Large intestine (tissue), 3 donors: ENCODE results near the gene NOL4L. TPM values are rescaled to one million over a fixed set of nuclear protein-coding genes. Genes with fewer than 3 reads are reported as not detected.

Experiments used
- DNase-seq, 2 donors: peaks; one replicate each; pipeline versions ENCODE4 v3.0.0 to v3.0.0-alpha.2; 2013
- H3K27ac ChIP-seq: one replicate; pipeline ENCODE4 v1.5.1; 2013; ENCODE audit warnings: low read length
- H3K27me3 ChIP-seq: 2 replicates; pipeline ENCODE4 v1.6.1; 2013; ENCODE audit warnings: low read length; ENCODE audit not compliant: control insufficient read depth, insufficient read depth
- H3K36me3 ChIP-seq: 2 replicates; pipeline ENCODE4 v1.6.1; 2013; ENCODE audit warnings: low read length; ENCODE audit not compliant: control insufficient read depth, insufficient read depth
- H3K4me1 ChIP-seq: one replicate; pipeline ENCODE4 v1.6.1; 2013; ENCODE audit warnings: low read length; ENCODE audit not compliant: control insufficient read depth, insufficient read depth
- H3K4me3 ChIP-seq: one replicate; pipeline ENCODE4 v1.5.1; 2013; ENCODE audit warnings: low read length
- H3K9me3 ChIP-seq: one replicate; pipeline ENCODE4 v1.6.1; 2013; ENCODE audit warnings: mild to moderate bottlenecking, low read depth, low read length, moderate library complexity; ENCODE audit not compliant: control insufficient read depth
- WGBS: methylation state at CpG from one replicate; pipeline ENCODE4 v1.1.5; 2013; ENCODE audit warnings: low lambda C conversion rate; ENCODE audit not compliant: insufficient coverage; 5-methylcytosine and 5-hydroxymethylcytosine counted together
- polyA plus RNA-seq: library from polyadenylated mRNA; unstranded; fragments of 120-200 nt; gene quantifications from one replicate; pipeline ENCODE4 v1.2.1, GENCODE V29; 2013

NOL4L gene
- polyA plus RNA-seq, 1 donor, result 81.7 TPM

DNA sequence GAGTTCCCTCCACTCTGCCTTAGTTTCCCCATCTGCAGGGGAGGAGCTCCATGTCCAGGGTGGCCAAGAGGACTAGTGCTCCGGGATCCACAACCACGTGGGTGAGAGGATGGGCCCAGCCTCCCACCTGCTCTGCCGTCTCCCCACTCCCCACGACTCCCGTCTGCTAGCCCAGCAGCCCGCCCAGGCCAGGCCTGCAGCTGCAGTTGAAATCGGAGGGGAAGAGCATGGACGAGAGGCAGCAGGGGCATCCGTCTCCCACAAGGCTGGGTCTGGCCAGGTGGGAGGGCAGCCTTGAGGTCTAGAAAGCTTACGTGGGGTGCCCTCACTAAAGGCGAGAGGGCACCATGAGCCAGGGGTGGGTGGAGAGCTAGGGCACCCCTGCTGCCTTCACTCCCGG, 8.6 kb downstream of the NOL4L start:
- Histone ChIP-seq H3K36me3 (no peaks in the 10 kb centered on the region), H3K27me3 (no peaks in the 10 kb centered on the region), H3K9me3 (no peaks in the 10 kb centered on the region), H3K4me3 (no peak overlapping the region), H3K4me1 (peaks cover 30% of the 10 kb centered on the region), H3K27ac (no peak overlapping the region)
- no peak for DNase-seq
- WGBS, result no CpG with 5 or more reads among the region's 12 CpGs

- Histone ChIP-seq H3K9me3 (no peaks in the 10 kb centered on the region), H3K4me3 (no peak overlapping the region), H3K4me1 (peaks cover 27% of the 10 kb centered on the region), H3K36me3 (no peaks in the 10 kb centered on the region), H3K27me3 (no peaks in the 10 kb centered on the region), H3K27ac (no peak overlapping the region)
- no CpG with 5 or more reads among the region's 5 CpGs for WGBS
- DNase-seq, result no peak
These were observed 9.3 kb downstream of the NOL4L start for GRCh38 chr20:32575805-32576204.

DNA sequence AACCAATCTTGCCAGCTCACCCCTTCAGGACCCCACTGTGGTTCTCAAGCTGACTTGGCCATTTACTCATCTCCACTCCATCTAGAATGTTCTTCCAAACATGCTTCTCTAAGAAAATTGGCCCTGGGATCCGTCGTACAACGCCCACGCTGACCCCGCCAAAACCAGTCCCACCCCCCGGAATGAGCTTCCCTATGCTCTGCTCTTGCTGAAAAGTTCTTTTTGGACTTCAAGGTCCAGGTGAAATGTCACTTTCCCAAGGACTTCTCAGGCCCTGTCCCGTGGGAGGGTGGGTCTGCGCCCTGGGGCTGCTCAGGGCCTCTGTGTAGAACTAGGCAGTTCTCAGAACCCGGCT, 9.9 kb downstream of the NOL4L start:
- Histone ChIP-seq H3K36me3 (no peaks in the 10 kb centered on the region), H3K4me3 (no peak overlapping the region), H3K9me3 (no peaks in the 10 kb centered on the region), H3K27ac (no peak overlapping the region), H3K4me1 (peaks cover 28% of the 10 kb centered on the region), H3K27me3 (no peaks in the 10 kb centered on the region)
- DNase-seq, result no peak
- no CpG with 5 or more reads among the region's 9 CpGs for WGBS

GRCh38 chr20:32574296-32575226, 10.6 kb downstream of the NOL4L start:
- no CpG with 5 or more reads among the region's 34 CpGs for WGBS
- H3K27me3 ChIP-seq, result no peaks in the 10 kb centered on the region
- peaks cover 29% of the 10 kb centered on the region for H3K4me1 ChIP-seq
- no peaks in the 10 kb centered on the region for H3K36me3 ChIP-seq
- DNase-seq, result peak; percentile 57 to 80
- H3K4me3 ChIP-seq, result no peak overlapping the region
- H3K27ac ChIP-seq, result peak overlapping the region; percentile 39
- H3K9me3 ChIP-seq, result no peaks in the 10 kb centered on the region

GRCh38 chr20:32573167-32573851, 11.8 kb downstream of the NOL4L start:
- Histone ChIP-seq H3K27me3 (no peaks in the 10 kb centered on the region), H3K9me3 (no peaks in the 10 kb centered on the region), H3K4me3 (no peak overlapping the region), H3K4me1 (peaks cover 29% of the 10 kb centered on the region), H3K36me3 (no peaks in the 10 kb centered on the region), H3K27ac (no peak overlapping the region)
- DNase-seq, result no peak
- no CpG with 5 or more reads among the region's 6 CpGs for WGBS

GRCh38 chr20:32572271-32572968, 12.7 kb downstream of the NOL4L start:
- no peaks in the 10 kb centered on the region for H3K27me3 ChIP-seq
- no peak overlapping the region for H3K4me3 ChIP-seq
- DNase-seq, result no peak
- no peaks in the 10 kb centered on the region for H3K9me3 ChIP-seq
- WGBS, result no CpG with 5 or more reads among the region's 15 CpGs
- H3K36me3 ChIP-seq, result no peaks in the 10 kb centered on the region
- H3K4me1 ChIP-seq, result peaks cover 29% of the 10 kb centered on the region
- H3K27ac ChIP-seq, result no peak overlapping the region

DNA sequence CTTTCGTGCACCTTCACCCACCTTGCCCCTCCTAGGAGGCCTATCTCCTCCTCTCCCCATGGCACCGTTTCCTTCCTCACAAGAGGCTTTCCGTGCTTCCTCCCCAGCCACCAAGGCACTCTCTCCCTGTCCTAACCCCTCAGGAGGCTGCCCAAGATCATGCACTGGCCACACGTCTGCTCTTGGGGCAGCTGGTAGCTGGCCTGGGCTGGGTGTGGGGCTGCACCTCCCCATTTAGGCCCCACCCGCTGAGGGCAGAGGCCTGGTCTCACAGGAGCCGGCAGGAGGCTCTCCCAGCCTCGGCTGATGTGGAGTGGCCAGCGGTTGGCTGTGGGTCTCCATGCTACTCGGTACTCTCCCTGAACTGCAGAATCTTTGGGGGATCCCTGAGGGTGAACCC, 13.6 kb downstream of the NOL4L start:
- Histone ChIP-seq H3K4me1 (peaks cover 29% of the 10 kb centered on the region), H3K27me3 (no peaks in the 10 kb centered on the region), H3K4me3 (no peak overlapping the region), H3K27ac (no peak overlapping the region), H3K36me3 (no peaks in the 10 kb centered on the region), H3K9me3 (no peaks in the 10 kb centered on the region)
- no CpG with 5 or more reads among the region's 9 CpGs for WGBS
- DNase-seq, result no peak

- no CpG with 5 or more reads among the region's 10 CpGs for WGBS
- no peaks in the 10 kb centered on the region for H3K27me3 ChIP-seq
- peaks cover 28% of the 10 kb centered on the region for H3K4me1 ChIP-seq
- no peaks in the 10 kb centered on the region for H3K36me3 ChIP-seq
- DNase-seq, result peak; percentile 31 to 57
- no peaks in the 10 kb centered on the region for H3K9me3 ChIP-seq
- H3K27ac ChIP-seq, result no peak overlapping the region
- no peak overlapping the region for H3K4me3 ChIP-seq
These were observed 14.5 kb downstream of the NOL4L start for GRCh38 chr20:32570401-32571190.

GRCh38 chr20:32569380-32570305, 15.5 kb downstream of the NOL4L start:
- Histone ChIP-seq H3K27ac (no peak overlapping the region), H3K27me3 (no peaks in the 10 kb centered on the region), H3K4me1 (peaks cover 19% of the 10 kb centered on the region), H3K9me3 (no peaks in the 10 kb centered on the region), H3K36me3 (no peaks in the 10 kb centered on the region), H3K4me3 (no peak overlapping the region)
- no peak for DNase-seq
- no CpG with 5 or more reads among the region's 9 CpGs for WGBS
